Left lung (tissue), 10 donors: Measurements from ENCODE around the gene NRL. TPM values are rescaled to one million over a fixed set of nuclear protein-coding genes. Genes with fewer than 3 reads are reported as not detected.

Experiments used
- ATAC-seq: fragments of 200-7000 bp; cut with Tn5 transposase; one replicate; pipeline ENCODE4 v1.9.1; 2020; ENCODE audit warnings: moderate library complexity
- DNase-seq, 4 donors: peaks; one replicate each; pipeline ENCODE4 v3.0.0-alpha.2; 2013 to 2020
- H3K27ac ChIP-seq, 2 donors: fragments of 200-600 bp; sonication (generic) in 1 of 2; one replicate each; pipeline versions ENCODE4 v1.5.0 to v1.8.0; 2020 to 2021
- H3K27me3 ChIP-seq, 2 donors: fragments of 200-600 bp; sonication (generic) in 1 of 2; one replicate each; pipeline versions ENCODE4 v1.5.0 to v1.8.0; 2020 to 2021
- H3K36me3 ChIP-seq, 2 donors: fragments of 200-600 bp; sonication (generic) in 1 of 2; one replicate each; pipeline versions ENCODE4 v1.5.0 to v1.8.0; 2020 to 2021
- H3K4me1 ChIP-seq, 2 donors: fragments of 200-600 bp; one replicate each; pipeline ENCODE4 v1.8.0; 2021
- H3K4me3 ChIP-seq, 2 donors: fragments of 200-600 bp; sonication (generic) in 1 of 2; one replicate each; pipeline versions ENCODE4 v1.5.0 to v1.8.0; 2020 to 2021; ENCODE audit warnings: mild to moderate bottlenecking in 1 of 2
- H3K9me3 ChIP-seq, 2 donors: fragments of 200-600 bp; sonication (generic) in 1 of 2; one replicate each; pipeline versions ENCODE4 v1.5.0 to v1.8.0; 2020 to 2021
- intact Hi-C, 2 donors: fragments of 100-400 bp; cut with DNase I; formaldehyde crosslinking; loops; one replicate each; pipeline versions ENCODE4 v1.11.2 to v1.14.2; 2022
- polyA plus RNA-seq, 6 donors: library from polyadenylated mRNA; unstranded; fragments of 120-200 nt; gene quantifications; one replicate each; pipeline ENCODE4 v1.2.1, GENCODE V29; 2013; ENCODE audit not compliant: insufficient read length in 6 of 6
- total RNA-seq, 2 donors: library from RNA; stranded (reverse); fragmentation: NEBNext Ultra II Directional; extraction: Animal tissue kit (Norgen Biotek cat#: 25700); gene quantifications; one replicate each; pipeline ENCODE4 v1.2.1, GENCODE V29; 2021
- TF ChIP-seq, protein P1 (sequence below), 2 donors: fragments of 200-600 bp; sonication (generic) in 1 of 2; IDR thresholded peaks; one replicate each; pipeline versions ENCODE4 v1.5.0 to v1.8.0; 2021; ENCODE audit warnings: antibody characterized with exemption in 2 of 2
- donor health status: DM: no; HTN: yes; CAD: no.
- donor health status: DM: no; HTN: no; CAD: no.

Gene NRL
- total and polyA plus RNA-seq, 8 donors = 0.97 to 2.7 (median 1.6) TPM

DNA sequence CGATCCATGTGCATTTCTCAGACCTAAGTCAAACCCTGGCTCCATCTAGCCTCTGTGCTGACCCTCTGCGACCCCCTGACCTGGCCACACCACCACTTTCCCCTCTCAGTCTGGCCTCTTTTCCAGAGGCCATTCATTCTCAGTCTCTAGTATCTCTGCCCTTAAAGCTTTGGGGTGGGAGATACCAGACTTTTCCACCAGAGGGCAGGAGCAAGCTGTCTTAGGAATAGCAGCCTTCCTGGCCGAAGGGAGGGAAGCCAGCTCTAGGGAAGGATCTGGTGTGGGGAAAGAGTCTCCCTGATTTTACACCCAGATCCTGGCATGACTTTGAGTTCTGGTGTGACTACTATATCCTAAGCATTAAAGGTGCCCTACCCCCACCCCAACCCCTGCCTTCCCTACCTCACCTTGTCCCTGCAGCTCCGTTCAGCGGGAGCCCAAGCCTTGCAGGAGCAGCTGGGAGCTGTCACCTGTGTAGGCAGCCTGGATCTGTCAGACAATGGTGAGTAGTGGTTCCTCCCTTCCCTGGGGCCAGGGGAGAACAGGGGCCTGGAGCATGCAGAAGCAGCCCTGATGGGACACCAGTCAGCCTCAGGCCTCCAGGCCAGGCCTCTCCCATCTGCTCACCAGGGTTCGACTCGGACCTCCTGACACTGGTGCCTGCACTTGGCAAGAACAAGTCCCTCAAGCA lies 56.3 kb downstream of the NRL start:
- DNase-seq = peak; percentile 29 to 89 (median 68)
- peak; percentile 75 for ATAC-seq

DNA sequence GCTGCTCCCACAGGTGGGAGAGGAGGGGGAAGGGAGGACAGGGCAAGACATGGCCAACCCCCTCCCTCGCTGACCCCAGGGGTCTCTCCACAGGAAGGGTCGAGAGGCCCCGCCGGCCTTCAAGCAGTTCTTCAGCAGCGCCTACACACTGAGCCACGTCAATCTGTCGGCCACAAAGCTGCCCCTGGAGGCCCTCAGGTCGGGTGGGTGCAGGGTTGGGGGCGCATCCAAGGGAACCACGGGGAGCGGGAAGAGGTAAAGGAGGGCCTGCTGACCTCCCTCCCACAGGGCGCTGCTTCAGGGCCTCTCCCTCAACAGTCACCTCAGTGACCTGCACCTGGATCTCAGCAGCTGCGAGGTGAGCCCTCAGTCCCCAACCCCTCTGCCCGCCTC lies 56.9 kb downstream of the NRL start:
- no peak overlapping the region for H3K4me3 ChIP-seq
- no peaks in the 10 kb centered on the region for H3K36me3 ChIP-seq
- ATAC-seq = no peak
- no peak overlapping the region for H3K27ac ChIP-seq
- TF ChIP-seq, protein P1, sequence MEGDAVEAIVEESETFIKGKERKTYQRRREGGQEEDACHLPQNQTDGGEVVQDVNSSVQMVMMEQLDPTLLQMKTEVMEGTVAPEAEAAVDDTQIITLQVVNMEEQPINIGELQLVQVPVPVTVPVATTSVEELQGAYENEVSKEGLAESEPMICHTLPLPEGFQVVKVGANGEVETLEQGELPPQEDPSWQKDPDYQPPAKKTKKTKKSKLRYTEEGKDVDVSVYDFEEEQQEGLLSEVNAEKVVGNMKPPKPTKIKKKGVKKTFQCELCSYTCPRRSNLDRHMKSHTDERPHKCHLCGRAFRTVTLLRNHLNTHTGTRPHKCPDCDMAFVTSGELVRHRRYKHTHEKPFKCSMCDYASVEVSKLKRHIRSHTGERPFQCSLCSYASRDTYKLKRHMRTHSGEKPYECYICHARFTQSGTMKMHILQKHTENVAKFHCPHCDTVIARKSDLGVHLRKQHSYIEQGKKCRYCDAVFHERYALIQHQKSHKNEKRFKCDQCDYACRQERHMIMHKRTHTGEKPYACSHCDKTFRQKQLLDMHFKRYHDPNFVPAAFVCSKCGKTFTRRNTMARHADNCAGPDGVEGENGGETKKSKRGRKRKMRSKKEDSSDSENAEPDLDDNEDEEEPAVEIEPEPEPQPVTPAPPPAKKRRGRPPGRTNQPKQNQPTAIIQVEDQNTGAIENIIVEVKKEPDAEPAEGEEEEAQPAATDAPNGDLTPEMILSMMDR (IDR thresholded peaks at IDR 0.05) = no peak
- intact Hi-C loops = no loop called here
- H3K9me3 ChIP-seq = no peaks in the 10 kb centered on the region
- DNase-seq = peak in 1 of 4 donors; percentile 59
- peaks cover 0 to 21% of the 10 kb centered on the region in 2 donors for H3K27me3 ChIP-seq
- peaks cover 0 to under 1% of the 10 kb centered on the region in 2 donors for H3K4me1 ChIP-seq

More for the DNA sequence above, 56.3 kb downstream of the NRL start:
- H3K4me1 ChIP-seq = no peaks in the 10 kb centered on the region
- intact Hi-C loops = no loop called here
- H3K27me3 ChIP-seq = peaks cover 0 to 16% of the 10 kb centered on the region in 2 donors
- no peak overlapping the region for H3K27ac ChIP-seq
- no peaks in the 10 kb centered on the region for H3K36me3 ChIP-seq
- no peak overlapping the region for H3K4me3 ChIP-seq
- H3K9me3 ChIP-seq = no peaks in the 10 kb centered on the region
- TF ChIP-seq, protein P1 (IDR thresholded peaks at IDR 0.05) = peak; percentile 21 to 81

DNA sequence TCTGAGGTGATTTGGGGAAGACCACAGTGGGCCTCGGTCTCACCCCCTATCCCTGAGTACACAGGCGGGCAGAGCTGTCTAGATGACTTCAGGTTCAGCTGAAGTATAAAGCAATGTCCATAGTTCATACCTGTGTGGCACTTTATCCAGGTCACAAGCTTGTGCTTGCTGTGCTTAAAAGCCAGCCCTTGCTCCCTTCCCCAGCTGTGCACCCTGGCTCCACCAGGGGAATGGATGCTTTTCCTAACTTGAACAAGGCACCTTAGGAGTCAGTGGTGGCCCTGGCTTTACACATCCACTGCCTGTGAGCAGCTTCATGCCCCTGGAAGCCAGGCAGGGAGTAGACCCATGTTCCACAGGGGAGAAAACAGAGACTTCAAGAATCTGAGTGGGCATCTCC lies 57.5 kb downstream of the NRL start:
- Histone ChIP-seq H3K9me3 (no peaks in the 10 kb centered on the region), H3K36me3 (no peaks in the 10 kb centered on the region), H3K4me1 (peaks cover 0 to 6% of the 10 kb centered on the region in 2 donors), H3K4me3 (no peak overlapping the region), H3K27me3 (peaks cover 0 to 27% of the 10 kb centered on the region in 2 donors), H3K27ac (no peak overlapping the region)
- intact Hi-C loops = no loop called here
- ATAC-seq (no peak), DNase-seq (no peak)
- TF ChIP-seq, protein P1 (IDR thresholded peaks at IDR 0.05) = no peak

DNA sequence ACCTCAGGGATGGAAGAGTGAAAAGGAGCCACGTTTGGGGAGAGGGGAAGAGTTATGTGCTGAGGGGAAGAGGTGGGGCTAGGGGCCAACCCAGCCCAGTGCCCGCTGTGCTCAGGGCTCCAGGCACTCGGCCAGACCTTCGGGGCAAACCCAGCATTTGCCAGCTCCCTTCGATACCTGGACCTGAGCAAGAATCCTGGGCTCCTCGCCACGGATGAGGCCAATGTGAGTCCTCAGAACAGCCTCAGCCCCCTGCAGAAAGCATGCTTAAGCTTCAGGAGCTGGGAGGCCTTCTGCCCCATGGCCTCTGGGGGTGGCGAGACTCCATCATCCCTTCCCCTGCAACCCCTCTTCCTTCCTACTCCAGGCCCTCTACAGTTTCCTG lies 58.0 kb downstream of the NRL start:
- H3K36me3 ChIP-seq = no peaks in the 10 kb centered on the region
- no peak overlapping the region for H3K27ac ChIP-seq
- no peaks in the 10 kb centered on the region for H3K9me3 ChIP-seq
- peaks cover 0 to 32% of the 10 kb centered on the region in 2 donors for H3K27me3 ChIP-seq
- intact Hi-C loops = no loop called here
- peaks cover 0 to 11% of the 10 kb centered on the region in 2 donors for H3K4me1 ChIP-seq
- ATAC-seq = no peak
- peak in 1 of 4 donors; percentile 19 for DNase-seq
- no peak overlapping the region for H3K4me3 ChIP-seq
- TF ChIP-seq, protein P1 (IDR thresholded peaks at IDR 0.05) = no peak

DNA sequence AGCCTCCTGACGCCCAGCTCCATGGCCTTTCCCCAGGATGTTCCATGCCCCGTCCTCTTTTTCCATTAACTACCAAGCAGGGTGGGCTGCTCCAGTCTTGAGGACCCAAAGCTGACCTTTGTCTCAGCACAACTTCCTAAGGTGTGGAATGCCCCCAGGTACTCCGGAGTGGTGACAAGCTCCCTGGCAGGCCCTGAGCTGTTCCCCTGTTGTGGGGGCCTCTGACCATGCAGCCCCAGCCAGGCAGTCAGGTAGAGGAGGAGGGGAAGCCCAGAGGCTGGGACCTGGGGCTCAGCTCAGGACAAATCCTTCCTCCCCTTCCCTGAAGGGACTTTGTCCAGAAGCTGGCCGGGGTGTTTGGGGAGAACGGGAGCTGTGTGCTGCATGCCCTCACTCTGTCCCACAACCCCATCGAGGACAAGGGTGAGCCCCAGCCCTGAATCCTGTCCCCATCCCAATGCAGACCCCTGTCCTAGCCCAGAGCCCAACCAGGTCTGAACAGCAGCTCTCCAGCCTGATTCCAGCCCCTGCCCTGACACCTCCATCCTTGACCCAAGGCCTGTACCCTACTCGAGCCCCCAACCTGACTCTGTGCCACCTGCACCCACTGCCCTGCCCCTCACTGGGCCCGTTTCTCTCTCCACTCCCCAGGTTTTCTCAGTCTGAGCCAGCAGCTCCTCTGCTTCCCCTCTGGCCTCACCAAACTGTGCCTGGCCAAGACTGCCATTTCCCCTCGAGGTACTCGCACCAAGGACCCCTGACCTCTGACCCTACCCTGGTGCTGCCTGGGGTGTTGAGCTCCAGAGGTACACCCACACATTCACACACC lies 58.6 kb downstream of the NRL start:
- intact Hi-C loops = no loop called here

More for the DNA sequence above, 58.6 kb downstream of the NRL start:
- TF ChIP-seq, protein P1 (IDR thresholded peaks at IDR 0.05) = no peak
- Histone ChIP-seq H3K36me3 (no peaks in the 10 kb centered on the region), H3K27ac (no peak overlapping the region), H3K9me3 (no peaks in the 10 kb centered on the region), H3K4me1 (peaks cover 0 to 17% of the 10 kb centered on the region in 2 donors), H3K27me3 (peaks cover 0 to 37% of the 10 kb centered on the region in 2 donors), H3K4me3 (no peak overlapping the region)
- DNase-seq (peak in 1 of 4 donors; percentile 25), ATAC-seq (no peak)
